HCT116 (cell line): ENCODE data around the gene ATP2C1. TPM values are rescaled to one million over a fixed set of nuclear protein-coding genes. Genes with fewer than 3 reads are reported as not detected.

Experiments
- ATAC-seq: fragments of 200-7000 bp; cut with Tn5 transposase; 2 replicates; pipeline ENCODE4 v1.9.1; 2020; ENCODE audit warnings: mild to moderate bottlenecking, moderate library complexity
- BruUV-seq: library from RNA; stranded (reverse); fragments of 400-500 nt; replicated peaks from 2 replicates; lab custom pipeline; 2021; lab: Mats Ljungman, UMichigan
- CTCF ChIA-PET: fragments of 300-600 bp; sonication (Branson Sonifier 250); formaldehyde crosslinking; loops from one replicate; lab custom pipeline; 2021; ENCODE audit warnings: antibody characterized with exemption; lab: Charles Lee
- POLR2A ChIA-PET: fragments of 300-600, 350-600 bp; sonication (Branson Sonifier 250); formaldehyde crosslinking; loops from one replicate; lab custom pipeline; 2021; ENCODE audit warnings: antibody characterized with exemption; lab: Charles Lee
- RAD21 ChIA-PET, 2 experiments: fragments of 300-600 bp; sonication (Branson Sonifier 250); formaldehyde crosslinking; loops; one replicate each; lab custom pipeline; 2023; ENCODE audit warnings: low total read pairs in 2 of 2; ENCODE audit not compliant: uncharacterized antibody in 2 of 2, unreplicated experiment in 2 of 2, low non-redundant PET in 1 of 2; lab: Charles Lee
- DNase-seq: peaks from one replicate; pipeline ENCODE4 v3.0.0-alpha.2; 2010; ENCODE audit warnings: low read depth, low spot score
- H2AFZ ChIP-seq: fragments of 200-600 bp; shearing (Covaris generic), sonication (generic); 2 replicates; pipeline ENCODE4 v1.6.1; 2017; ENCODE audit warnings: low read depth, mixed run types, mixed read lengths, antibody characterized with exemption, low read length; ENCODE audit not compliant: poor library complexity, severe bottlenecking
- H3K27ac ChIP-seq: 2 replicates; pipeline ENCODE4 v1.5.1; 2012; ENCODE audit warnings: low read depth, low read length
- H3K27me3 ChIP-seq: fragments of 200-600 bp; sonication (generic); 2 replicates; pipeline ENCODE4 v1.6.1; 2016; ENCODE audit warnings: mixed run types, low read length, mixed read lengths; ENCODE audit not compliant: insufficient read depth
- H3K36me3 ChIP-seq, 2 experiments: fragments of 200-500 bp in 1 of 2; fragments of 200-600 bp in 1 of 2; sonication (Bioruptor generic) in 1 of 2; sonication (generic) in 1 of 2; 2 replicates each; pipeline versions ENCODE4 v1.5.1 to v1.6.1; 2014 to 2016; ENCODE audit warnings: low read length in 2 of 2, inconsistent platforms in 1 of 2, mixed read lengths in 1 of 2, mixed run types in 1 of 2; ENCODE audit not compliant: insufficient read depth in 2 of 2, control insufficient read depth in 1 of 2
- H3K4me1 ChIP-seq, 2 experiments: fragments of 200-600 bp in 1 of 2; sonication (generic) in 1 of 2; 2 replicates each; pipeline versions ENCODE4 v1.5.1 to v1.6.1; 2012 to 2017; ENCODE audit warnings: low read length in 2 of 2, inconsistent platforms in 1 of 2, mild to moderate bottlenecking in 1 of 2, mixed read lengths in 1 of 2, mixed run types in 1 of 2, moderate library complexity in 1 of 2; ENCODE audit not compliant: insufficient read depth in 2 of 2, control insufficient read depth in 1 of 2
- H3K4me2 ChIP-seq: fragments of 200-600 bp; sonication (generic); 2 replicates; pipeline ENCODE4 v1.6.1; 2017; ENCODE audit warnings: mixed run types, low read length, mixed read lengths
- H3K4me3 ChIP-seq, 2 experiments: fragments of 200-600 bp in 1 of 2; sonication (generic) in 1 of 2; replicated peaks in 1 of 2; 2 replicates each; pipeline ENCODE4 v1.5.1; 2011 to 2016; ENCODE audit warnings: low read length in 2 of 2, control low read depth in 1 of 2, low read depth in 1 of 2, mild to moderate bottlenecking in 1 of 2, mixed read lengths in 1 of 2, mixed run types in 1 of 2
- H3K79me2 ChIP-seq: fragments of 200-600 bp; sonication (generic); 2 replicates; pipeline ENCODE4 v1.6.1; 2017; ENCODE audit warnings: mild to moderate bottlenecking, mixed run types, low read length, moderate library complexity, mixed read lengths; ENCODE audit not compliant: insufficient read depth
- H3K9ac ChIP-seq: fragments of 200-600 bp; sonication (generic); 2 replicates; pipeline ENCODE4 v1.6.1; 2016; ENCODE audit warnings: low read length, mixed read lengths
- H3K9me2 ChIP-seq: fragments of 200-600 bp; sonication (generic), shearing (Covaris generic); 2 replicates; pipeline ENCODE4 v1.6.1; 2017; ENCODE audit warnings: mixed run types, mild to moderate bottlenecking, moderate library complexity; ENCODE audit not compliant: insufficient read depth
- H3K9me3 ChIP-seq, 2 experiments: fragments of 200-500 bp in 1 of 2; fragments of 200-600 bp in 1 of 2; sonication (Bioruptor generic) in 1 of 2; sonication (generic) in 1 of 2; 2 replicates each; pipeline ENCODE4 v1.6.1; 2014 to 2017; ENCODE audit warnings: low read length in 2 of 2, mixed read lengths in 2 of 2, inconsistent platforms in 1 of 2, low read depth in 1 of 2, mild to moderate bottlenecking in 1 of 2, mixed run types in 1 of 2, moderate library complexity in 1 of 2; ENCODE audit not compliant: control insufficient read depth in 1 of 2, insufficient read depth in 1 of 2
- H4K20me1 ChIP-seq: fragments of 200-600 bp; sonication (generic), shearing (Covaris generic); 2 replicates; pipeline ENCODE4 v1.6.1; 2017; ENCODE audit warnings: mixed run types, mild to moderate bottlenecking, moderate library complexity; ENCODE audit not compliant: insufficient read depth
- CBX3 ChIP-seq: IDR thresholded peaks from 2 replicates; pipeline ENCODE4 v1.6.1; 2012; ENCODE audit warnings: low read depth
- CTCF ChIP-seq, 3 experiments: fragments of 200-600 bp in 1 of 3; sonication (generic) in 1 of 3; IDR thresholded peaks in 2 of 3; conservative IDR thresholded peaks in 1 of 3; 2 replicates each; pipeline ENCODE4 v1.5.1; 2012 to 2017; ENCODE audit warnings: low read depth in 2 of 3, low read length in 2 of 3, antibody characterized with exemption in 1 of 3, borderline replicate concordance in 1 of 3, control low read depth in 1 of 3, mild to moderate bottlenecking in 1 of 3, mixed read lengths in 1 of 3, mixed run types in 1 of 3, moderate library complexity in 1 of 3; ENCODE audit not compliant: insufficient read depth in 1 of 3
- EGR1 ChIP-seq: IDR thresholded peaks from 2 replicates; pipeline ENCODE4 v1.6.1; 2012; ENCODE audit warnings: low read depth
- ELF1 ChIP-seq: IDR thresholded peaks from 2 replicates; pipeline ENCODE4 v1.6.1; 2012; ENCODE audit warnings: low read depth, borderline replicate concordance
- EZH2 ChIP-seq: fragments of 200-600 bp; sonication (generic); IDR thresholded peaks from 2 replicates; pipeline ENCODE4 v1.6.1; 2017; ENCODE audit warnings: antibody characterized with exemption, mixed run types
- FOSL1 ChIP-seq: IDR thresholded peaks from 2 replicates; pipeline ENCODE4 v1.6.1; 2012; ENCODE audit warnings: low read depth
- JUND ChIP-seq: IDR thresholded peaks from 2 replicates; pipeline ENCODE4 v1.6.1; 2012
- SIN3A ChIP-seq: IDR thresholded peaks from 2 replicates; pipeline ENCODE4 v1.6.1; 2012; ENCODE audit warnings: low read depth
- SP1 ChIP-seq: IDR thresholded peaks from 2 replicates; pipeline ENCODE4 v1.6.1; 2012; ENCODE audit warnings: low read depth
- SRF ChIP-seq: IDR thresholded peaks from 2 replicates; pipeline ENCODE4 v1.6.1; 2012; ENCODE audit warnings: low read depth
- YY1 ChIP-seq: IDR thresholded peaks from 2 replicates; pipeline ENCODE4 v1.6.1; 2011; ENCODE audit warnings: low read length, low read depth, moderate library complexity, mild to moderate bottlenecking; ENCODE audit not compliant: insufficient replicate concordance; ENCODE audit errors: extremely low read depth
- ZFX ChIP-seq: fragments of 450-650 bp; IDR thresholded peaks from 2 replicates; pipeline ENCODE4 v1.6.1; 2017
- intact Hi-C: fragments of 100-400 bp; cut with micrococcal nuclease; formaldehyde crosslinking; loops from 2 replicates; pipeline ENCODE4 v1.10.0; 2022
- total RNA-seq: library from RNA; stranded (reverse); gene quantifications from one replicate; pipeline ENCODE4 v1.2.1, GENCODE V29; 2021; ENCODE audit not compliant: unreplicated experiment
- TF ChIP-seq, protein P1 (sequence below): IDR thresholded peaks from 2 replicates; pipeline ENCODE4 v1.6.1; 2011; ENCODE audit warnings: mild to moderate bottlenecking, low read length, moderate library complexity; ENCODE audit not compliant: insufficient replicate concordance; ENCODE audit errors: extremely low read depth
- TF ChIP-seq, protein P2 (sequence below): IDR thresholded peaks from 2 replicates; pipeline ENCODE4 v1.6.1; 2012
- TF ChIP-seq, protein P3 (sequence below): IDR thresholded peaks from 2 replicates; pipeline ENCODE4 v1.6.1; 2012
- TF ChIP-seq, protein P4 (sequence below): IDR thresholded peaks from 2 replicates; pipeline ENCODE4 v1.6.1; 2012; ENCODE audit warnings: low read depth

Gene ATP2C1
- total RNA-seq, 1 experiment from 2014 or later = 69.1 TPM

- TF ChIP-seq, protein P1, sequence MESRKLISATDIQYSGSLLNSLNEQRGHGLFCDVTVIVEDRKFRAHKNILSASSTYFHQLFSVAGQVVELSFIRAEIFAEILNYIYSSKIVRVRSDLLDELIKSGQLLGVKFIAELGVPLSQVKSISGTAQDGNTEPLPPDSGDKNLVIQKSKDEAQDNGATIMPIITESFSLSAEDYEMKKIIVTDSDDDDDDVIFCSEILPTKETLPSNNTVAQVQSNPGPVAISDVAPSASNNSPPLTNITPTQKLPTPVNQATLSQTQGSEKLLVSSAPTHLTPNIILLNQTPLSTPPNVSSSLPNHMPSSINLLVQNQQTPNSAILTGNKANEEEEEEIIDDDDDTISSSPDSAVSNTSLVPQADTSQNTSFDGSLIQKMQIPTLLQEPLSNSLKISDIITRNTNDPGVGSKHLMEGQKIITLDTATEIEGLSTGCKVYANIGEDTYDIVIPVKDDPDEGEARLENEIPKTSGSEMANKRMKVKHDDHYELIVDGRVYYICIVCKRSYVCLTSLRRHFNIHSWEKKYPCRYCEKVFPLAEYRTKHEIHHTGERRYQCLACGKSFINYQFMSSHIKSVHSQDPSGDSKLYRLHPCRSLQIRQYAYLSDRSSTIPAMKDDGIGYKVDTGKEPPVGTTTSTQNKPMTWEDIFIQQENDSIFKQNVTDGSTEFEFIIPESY = no peak
Observed at GRCh38 chr3:131007256-131007655, 113.4 kb downstream of the ATP2C1 start (continued).

GRCh38 chr3:131007782-131008181 lies 113.9 kb downstream of the ATP2C1 start:
- POLR2A ChIA-PET = no interaction called here
- H3K79me2 ChIP-seq = no peaks in the 10 kb centered on the region
- no peaks in the 10 kb centered on the region for H3K27me3 ChIP-seq
- H3K27ac ChIP-seq = no peak overlapping the region
- no peaks in the 10 kb centered on the region for H4K20me1 ChIP-seq
- peaks cover 0 to 3% of the 10 kb centered on the region in 2 experiments; a peak in 2 of 4 replicates for H3K36me3 ChIP-seq
- no peak for ATAC-seq
- H3K9me2 ChIP-seq = no peaks in the 10 kb centered on the region
- RAD21 ChIA-PET = no interaction called here
- no TSS peak for BruUV-seq
- DNase-seq = no peak
- no peak overlapping the region for H3K9ac ChIP-seq
- H2AFZ ChIP-seq = no peak overlapping the region
- CTCF ChIA-PET = no interaction called here
- no peaks in the 10 kb centered on the region for H3K4me1 ChIP-seq
- H3K9me3 ChIP-seq = no peaks in the 10 kb centered on the region
- H3K4me2 ChIP-seq = no peak overlapping the region
- intact Hi-C loops = no loop called here
- H3K4me3 ChIP-seq = no peak overlapping the region
- TF ChIP-seq, protein P2, sequence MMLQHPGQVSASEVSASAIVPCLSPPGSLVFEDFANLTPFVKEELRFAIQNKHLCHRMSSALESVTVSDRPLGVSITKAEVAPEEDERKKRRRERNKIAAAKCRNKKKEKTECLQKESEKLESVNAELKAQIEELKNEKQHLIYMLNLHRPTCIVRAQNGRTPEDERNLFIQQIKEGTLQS = no peak
- TF ChIP-seq CBX3 (no peak), CTCF (IDR thresholded peaks at IDR 0.05 in 2 of 3, conservative IDR thresholded peaks at IDR 0.05 in 1 of 3; ENCODE audit: borderline replicate concordance in 1 of 3, insufficient read depth in 1 of 3, low read depth in 2 of 3, low read length in 2 of 3) (no peak), SP1 (no peak), FOSL1 (no peak), SIN3A (no peak), EGR1 (no peak), SRF (no peak), YY1 (no peak), EZH2 (no peak), ELF1 (no peak), JUND (no peak), ZFX (no peak)
- TF ChIP-seq, protein P3, sequence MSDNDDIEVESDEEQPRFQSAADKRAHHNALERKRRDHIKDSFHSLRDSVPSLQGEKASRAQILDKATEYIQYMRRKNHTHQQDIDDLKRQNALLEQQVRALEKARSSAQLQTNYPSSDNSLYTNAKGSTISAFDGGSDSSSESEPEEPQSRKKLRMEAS = no peak
- TF ChIP-seq, protein P4, sequence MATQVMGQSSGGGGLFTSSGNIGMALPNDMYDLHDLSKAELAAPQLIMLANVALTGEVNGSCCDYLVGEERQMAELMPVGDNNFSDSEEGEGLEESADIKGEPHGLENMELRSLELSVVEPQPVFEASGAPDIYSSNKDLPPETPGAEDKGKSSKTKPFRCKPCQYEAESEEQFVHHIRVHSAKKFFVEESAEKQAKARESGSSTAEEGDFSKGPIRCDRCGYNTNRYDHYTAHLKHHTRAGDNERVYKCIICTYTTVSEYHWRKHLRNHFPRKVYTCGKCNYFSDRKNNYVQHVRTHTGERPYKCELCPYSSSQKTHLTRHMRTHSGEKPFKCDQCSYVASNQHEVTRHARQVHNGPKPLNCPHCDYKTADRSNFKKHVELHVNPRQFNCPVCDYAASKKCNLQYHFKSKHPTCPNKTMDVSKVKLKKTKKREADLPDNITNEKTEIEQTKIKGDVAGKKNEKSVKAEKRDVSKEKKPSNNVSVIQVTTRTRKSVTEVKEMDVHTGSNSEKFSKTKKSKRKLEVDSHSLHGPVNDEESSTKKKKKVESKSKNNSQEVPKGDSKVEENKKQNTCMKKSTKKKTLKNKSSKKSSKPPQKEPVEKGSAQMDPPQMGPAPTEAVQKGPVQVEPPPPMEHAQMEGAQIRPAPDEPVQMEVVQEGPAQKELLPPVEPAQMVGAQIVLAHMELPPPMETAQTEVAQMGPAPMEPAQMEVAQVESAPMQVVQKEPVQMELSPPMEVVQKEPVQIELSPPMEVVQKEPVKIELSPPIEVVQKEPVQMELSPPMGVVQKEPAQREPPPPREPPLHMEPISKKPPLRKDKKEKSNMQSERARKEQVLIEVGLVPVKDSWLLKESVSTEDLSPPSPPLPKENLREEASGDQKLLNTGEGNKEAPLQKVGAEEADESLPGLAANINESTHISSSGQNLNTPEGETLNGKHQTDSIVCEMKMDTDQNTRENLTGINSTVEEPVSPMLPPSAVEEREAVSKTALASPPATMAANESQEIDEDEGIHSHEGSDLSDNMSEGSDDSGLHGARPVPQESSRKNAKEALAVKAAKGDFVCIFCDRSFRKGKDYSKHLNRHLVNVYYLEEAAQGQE = no peak
- TF ChIP-seq, protein P1 = no peak
